HG03571 (cell line): ENCODE results near the gene ZRANB2.

Source experiments
- ATAC-seq: cut with Tn5 transposase; IDR thresholded peaks from one replicate; pipeline ENCODE4 v1.9.1; 2021; ENCODE audit not compliant: unreplicated experiment

ZRANB2 gene

DNA sequence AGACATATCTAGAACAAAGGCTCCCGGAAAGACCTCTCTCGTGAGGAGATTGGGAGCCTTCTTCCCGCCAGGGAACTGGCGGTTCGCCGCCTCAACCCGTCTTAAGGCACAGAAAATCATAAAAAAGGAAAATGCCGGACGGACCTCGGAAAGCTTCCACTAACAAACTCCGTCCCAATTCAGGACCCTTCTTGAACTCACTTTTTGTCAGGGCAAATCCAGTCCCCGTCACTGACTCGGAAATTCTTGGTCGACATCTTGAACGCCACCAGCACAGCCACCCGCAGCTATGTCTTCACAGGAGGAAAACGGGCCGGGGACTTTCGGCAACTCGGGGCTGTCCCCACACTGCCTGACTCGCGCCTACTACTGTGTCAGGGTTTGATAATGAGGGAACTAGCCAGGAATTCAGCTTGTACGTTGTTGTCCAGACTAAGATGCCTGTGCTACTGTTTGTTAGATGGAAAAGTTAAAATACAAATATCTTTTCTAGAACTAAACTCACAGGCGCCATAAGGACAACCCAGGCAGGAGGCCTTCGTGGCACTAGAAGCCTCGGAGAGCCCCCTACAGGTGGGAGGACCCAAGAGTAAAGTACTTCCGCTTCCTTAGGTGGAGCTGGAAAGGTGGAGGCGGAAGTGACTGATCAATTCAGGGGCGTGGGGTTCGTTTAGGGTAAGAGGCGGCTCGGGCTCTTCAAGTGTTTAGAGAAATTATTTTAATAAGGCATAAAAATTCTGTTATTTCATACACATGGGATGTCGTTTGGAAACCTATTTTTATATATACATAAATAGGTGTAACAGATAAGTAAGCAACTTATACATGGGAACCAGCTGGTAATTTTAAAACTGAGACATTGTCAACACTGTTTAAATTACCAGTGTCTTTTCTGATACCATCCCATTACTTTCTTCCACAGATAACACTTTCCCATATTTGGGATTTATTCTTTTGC, at the start of gene ZRANB2:
Gene ZRANB2 (minus strand): TSS at position 297 of the 958 bp plus-strand sequence. CDS start 40 bp downstream, at position 257.
- ATAC-seq: peak; percentile 100

GRCh38 chr1:71128060-71128459, 47.2 kb upstream of the ZRANB2 start:
- no peak for ATAC-seq

GRCh38 chr1:71118086-71118485, 37.3 kb upstream of the ZRANB2 start:
- no peak for ATAC-seq

DNA sequence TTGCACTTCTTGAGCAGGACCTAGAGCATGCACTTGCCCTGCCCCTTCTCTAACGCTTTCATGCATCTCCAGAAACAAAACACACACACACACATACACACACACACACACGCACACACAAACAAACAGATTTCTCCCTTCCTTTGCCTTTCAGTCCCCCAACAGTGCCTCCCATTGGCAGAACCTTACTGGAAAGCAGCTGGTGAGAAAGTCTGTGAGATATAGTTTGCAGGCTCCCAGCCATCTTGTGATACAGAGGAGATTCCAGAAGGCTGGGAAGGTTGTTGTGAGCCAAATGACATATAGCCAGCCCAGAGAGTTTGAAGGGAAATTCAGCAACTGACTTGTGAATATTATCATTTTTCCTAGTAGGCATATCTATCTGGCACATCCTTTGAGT, 35.9 kb upstream of the ZRANB2 start:
- ATAC-seq: no peak

DNA sequence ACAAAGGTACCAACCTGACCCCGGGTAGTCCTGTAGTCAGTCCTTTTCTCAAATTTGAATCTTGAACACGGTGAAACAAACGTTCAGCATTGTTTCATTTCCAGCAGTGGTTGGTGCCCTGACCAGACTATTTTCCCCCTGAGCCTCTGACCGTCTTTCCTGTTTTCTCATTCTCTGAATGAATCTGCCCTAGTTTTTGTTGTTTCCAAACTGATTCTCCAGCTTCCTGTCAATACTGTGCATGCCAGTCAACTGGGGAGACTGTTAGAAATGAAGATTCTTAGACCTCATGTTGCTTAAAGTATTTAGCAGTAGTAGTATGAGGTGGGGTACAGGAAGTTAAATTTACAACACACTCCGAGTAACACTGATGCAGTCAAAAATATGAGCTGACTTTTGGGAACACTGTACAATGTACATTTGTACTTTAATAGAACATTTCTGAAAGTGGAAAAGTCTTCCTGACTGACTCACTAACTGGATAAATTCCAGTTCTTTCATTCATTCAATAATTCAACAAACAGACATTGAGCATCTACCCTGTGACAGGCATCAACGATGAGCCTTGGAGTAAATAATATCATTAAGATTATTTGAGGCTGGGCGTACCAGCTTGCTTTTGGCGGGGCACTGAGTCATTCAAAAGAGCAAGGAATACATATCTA, 26.0 kb upstream of the ZRANB2 start:
- no peak for ATAC-seq

GRCh38 chr1:71104417-71104816, 23.6 kb upstream of the ZRANB2 start:
- ATAC-seq: no peak

DNA sequence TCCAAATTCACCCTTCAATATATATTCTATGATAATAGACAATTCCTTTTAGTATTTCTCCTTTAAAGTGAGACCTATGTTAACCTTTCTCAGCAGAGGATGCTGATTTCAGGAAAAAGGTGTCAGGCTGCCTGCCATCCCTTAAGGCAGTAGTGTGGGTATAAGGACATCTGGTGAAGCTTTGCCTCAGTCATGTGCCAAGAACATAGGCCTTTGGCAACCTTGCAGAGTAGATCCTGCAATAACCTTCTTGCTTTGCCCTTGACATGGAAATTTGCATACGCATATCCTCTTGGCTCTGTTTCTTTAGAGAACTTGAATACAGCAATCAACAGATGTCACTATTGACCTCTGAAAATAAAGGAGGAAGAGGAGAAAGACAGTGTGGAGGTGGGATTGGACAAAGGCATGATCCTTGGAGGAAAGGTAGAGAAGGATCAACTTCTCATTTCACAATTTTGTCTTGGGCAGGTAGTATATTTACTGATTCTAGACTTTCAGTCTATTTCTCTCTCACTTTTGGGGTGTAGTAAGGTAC, 21.1 kb upstream of the ZRANB2 start:
- ATAC-seq: no peak

DNA sequence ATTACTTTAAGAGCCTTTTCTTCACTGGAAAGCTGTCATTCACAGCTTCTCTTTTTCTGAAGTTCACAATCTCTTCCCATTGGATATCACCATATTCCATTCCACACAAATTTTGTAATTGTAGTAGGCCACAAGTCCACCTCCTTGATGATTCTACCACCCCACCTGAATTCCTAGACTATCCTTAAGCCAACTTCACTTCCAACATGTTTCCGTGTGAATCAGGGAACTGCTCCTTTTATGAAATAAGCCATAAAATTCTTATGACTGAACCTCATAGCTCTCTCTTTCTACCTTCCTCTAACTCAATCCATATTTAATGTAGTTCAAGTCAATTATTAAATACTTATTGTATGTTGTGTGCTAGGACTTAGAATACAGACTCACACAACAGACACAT, 16.6 kb upstream of the ZRANB2 start:
- ATAC-seq: no peak

GRCh38 chr1:71094913-71095312, 14.1 kb upstream of the ZRANB2 start:
- no peak for ATAC-seq

GRCh38 chr1:71093938-71094337, 13.1 kb upstream of the ZRANB2 start:
- no peak for ATAC-seq

DNA sequence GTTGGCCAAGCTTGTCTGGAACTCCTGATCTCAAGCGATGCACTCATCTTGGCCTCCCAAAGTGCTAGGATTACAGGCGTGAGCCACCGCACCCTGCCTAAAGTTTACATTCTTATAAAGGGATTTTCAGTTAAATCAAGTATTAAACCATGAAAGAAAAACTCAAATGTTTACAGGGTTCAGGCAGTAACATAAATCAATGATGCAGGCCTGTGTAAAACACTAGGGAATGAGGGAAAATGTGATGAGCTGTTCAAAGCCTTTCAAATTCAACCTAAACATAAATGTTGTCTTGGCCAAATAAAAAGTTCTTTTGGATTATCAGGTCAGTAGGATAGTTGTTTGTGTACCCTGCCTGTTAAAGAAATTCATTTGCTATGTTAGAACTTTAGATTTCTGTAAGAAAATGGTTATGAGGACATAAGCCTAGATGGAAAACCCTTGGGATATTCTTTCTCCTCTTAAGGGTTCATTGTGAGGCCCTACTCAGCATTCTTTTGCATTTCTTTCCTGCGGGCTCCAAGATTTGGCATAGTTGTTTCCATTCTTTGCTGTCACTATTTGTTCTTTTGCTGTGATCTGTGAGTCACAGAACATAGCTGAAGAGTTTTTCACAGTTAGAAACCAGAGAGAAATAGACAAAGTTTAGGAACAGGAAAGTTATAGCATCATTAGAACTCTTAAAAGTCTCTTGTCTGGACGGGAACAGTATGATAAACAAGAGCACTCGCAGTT, 8.9 kb upstream of the ZRANB2 start:
- no peak for ATAC-seq

GRCh38 chr1:71088645-71089287, 7.9 kb upstream of the ZRANB2 start:
- no peak for ATAC-seq

- no peak for ATAC-seq
Measured at GRCh38 chr1:71087713-71088112, 6.9 kb upstream of the ZRANB2 start.

DNA sequence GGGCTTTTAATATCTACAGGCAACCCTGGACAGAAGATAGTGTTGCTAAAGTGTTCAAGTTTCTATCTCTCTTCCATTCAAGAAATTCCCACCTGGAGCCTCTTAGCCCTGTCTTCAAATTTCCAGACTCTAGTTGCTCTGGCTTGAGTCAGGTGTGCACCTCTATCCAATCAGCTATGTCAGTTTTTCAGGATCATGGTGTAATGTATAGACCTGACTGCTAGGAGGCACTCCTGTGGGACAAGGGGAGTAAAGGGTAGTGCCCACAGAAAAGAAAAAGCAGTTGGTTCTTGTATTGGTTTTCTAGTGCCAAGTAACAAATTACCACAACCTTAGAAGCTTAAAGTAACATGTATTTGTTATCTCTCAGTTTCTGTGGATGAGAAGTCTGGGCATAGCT, 6.2 kb upstream of the ZRANB2 start:
- no peak for ATAC-seq

DNA sequence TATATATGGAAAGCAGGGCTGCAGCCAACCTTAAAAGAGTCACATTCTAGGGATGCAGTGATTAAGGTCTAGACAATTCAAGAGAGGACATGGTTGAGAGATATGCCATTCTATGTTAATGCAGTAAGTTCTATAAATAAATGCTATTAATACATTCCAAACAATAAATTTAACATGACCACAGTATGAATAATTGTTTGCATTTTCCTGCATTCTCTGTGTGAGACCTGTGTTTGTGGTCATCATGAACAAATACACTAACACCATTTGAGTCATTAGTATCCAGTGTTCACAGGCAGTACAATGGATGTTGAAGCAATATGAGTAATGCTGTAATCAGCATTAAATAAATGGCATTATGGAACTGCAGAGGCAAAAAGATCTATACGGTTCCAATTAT, 5.5 kb upstream of the ZRANB2 start:
- no peak for ATAC-seq

GRCh38 chr1:71083271-71083670, 2.4 kb upstream of the ZRANB2 start:
- no peak for ATAC-seq

GRCh38 chr1:71081697-71082080, 854 bp upstream of the ZRANB2 start:
- no peak for ATAC-seq

GRCh38 chr1:71080230-71080738, 551 bp downstream of the ZRANB2 start:
- no peak for ATAC-seq

DNA sequence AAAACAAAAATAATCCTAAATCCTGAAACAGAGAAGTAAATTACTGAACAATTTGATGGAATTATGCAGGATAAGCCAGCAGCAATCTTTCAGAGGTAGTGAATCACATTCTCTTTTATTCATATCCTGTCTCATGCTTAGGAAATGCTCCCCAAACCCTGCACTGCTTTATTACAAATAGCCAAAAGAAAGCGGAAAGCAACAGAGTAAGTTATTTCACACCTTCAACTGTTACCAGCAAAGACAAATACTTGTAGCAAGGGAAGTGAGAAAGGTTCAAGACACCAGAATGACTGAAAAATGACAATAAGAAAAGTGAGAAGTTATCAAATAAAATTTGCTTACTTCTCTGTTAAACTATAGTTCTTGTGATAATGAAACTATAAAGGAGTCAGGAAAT, 6.2 kb downstream of the ZRANB2 start:
- no peak for ATAC-seq

DNA sequence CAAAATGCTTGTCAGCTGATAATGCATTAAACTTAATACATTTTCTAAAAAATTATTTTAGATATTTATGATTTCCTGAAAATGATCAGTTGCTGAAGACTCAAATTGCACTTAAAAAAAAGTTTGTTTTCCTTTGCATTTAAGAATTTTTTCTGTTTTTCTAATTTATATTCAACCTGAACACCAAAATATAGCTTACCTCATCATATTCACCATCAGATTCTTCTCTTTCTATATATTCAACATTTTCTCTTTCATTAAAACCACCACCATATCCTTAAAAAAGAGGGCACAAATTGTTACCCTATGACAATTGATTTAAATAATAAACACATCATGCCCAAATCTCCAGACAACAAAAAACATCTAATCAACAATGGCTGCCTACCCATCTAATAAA, 8.6 kb downstream of the ZRANB2 start:
- ATAC-seq: no peak

- no peak for ATAC-seq
Measured at GRCh38 chr1:71071720-71072119, 9.1 kb downstream of the ZRANB2 start.
